WTC11 (cell line): Measurements from ENCODE around the gene SORL1. TPM values are rescaled to one million over a fixed set of nuclear protein-coding genes. Genes with fewer than 3 reads are reported as not detected.

Source experiments
- ATAC-seq: fragments of 200-7000 bp; cut with Tn5 transposase; 2 replicates; pipeline ENCODE4 v1.10.0; 2021; ENCODE audit warnings: mild to moderate bottlenecking, moderate library complexity
- CTCF ChIA-PET: fragments of 300-600 bp; sonication (Branson Sonifier 250); formaldehyde crosslinking; loops from one replicate; lab custom pipeline; 2021; ENCODE audit warnings: antibody characterized with exemption; lab: Charles Lee
- POLR2A ChIA-PET: fragments of 350-600 bp; sonication (Branson Sonifier 250); formaldehyde crosslinking; loops from one replicate; lab custom pipeline; 2021; ENCODE audit warnings: antibody characterized with exemption; lab: Charles Lee
- DNase-seq: peaks from one replicate; pipeline ENCODE4 v3.0.0; 2021; ENCODE audit warnings: low spot score
- H3K27ac Mint-ChIP-seq: 2 replicates; pipeline ENCODE4 v1.8.0; 2021; ENCODE audit warnings: mixed read lengths
- H3K27me3 Mint-ChIP-seq: 2 replicates; pipeline ENCODE4 v1.8.0; 2021; ENCODE audit warnings: low read depth, mild to moderate bottlenecking, moderate library complexity, mixed read lengths
- H3K36me3 Mint-ChIP-seq: 2 replicates; pipeline ENCODE4 v1.8.0; 2021; ENCODE audit warnings: mixed read lengths
- H3K4me1 Mint-ChIP-seq: 2 replicates; pipeline ENCODE4 v1.8.0; 2022; ENCODE audit warnings: mixed read lengths
- H3K4me3 Mint-ChIP-seq: 2 replicates; pipeline ENCODE4 v1.8.0; 2021; ENCODE audit warnings: mild to moderate bottlenecking, moderate library complexity, mixed read lengths
- H3K9me3 Mint-ChIP-seq: 2 replicates; pipeline ENCODE4 v1.8.0; 2021; ENCODE audit warnings: mixed read lengths
- ATF1 ChIP-seq: sonication (generic); formaldehyde crosslinking; IDR thresholded peaks from 2 replicates; pipeline ENCODE4 v1.8.1; 2023; ENCODE audit warnings: mild to moderate bottlenecking, moderate library complexity, missing genetic modification reagents
- CREB1 ChIP-seq: sonication (generic); formaldehyde crosslinking; IDR thresholded peaks from 2 replicates; pipeline ENCODE4 v1.8.0; 2023; ENCODE audit warnings: mild to moderate bottlenecking, missing genetic modification reagents
- CREM ChIP-seq: sonication (generic); formaldehyde crosslinking; IDR thresholded peaks from 2 replicates; pipeline ENCODE4 v1.8.1; 2022; ENCODE audit warnings: mild to moderate bottlenecking, missing genetic modification reagents, moderate library complexity
- E2F1 ChIP-seq: sonication (generic); formaldehyde crosslinking; IDR thresholded peaks from 2 replicates; pipeline ENCODE4 v1.8.0; 2022; ENCODE audit warnings: mild to moderate bottlenecking, missing genetic modification reagents
- ELF4 ChIP-seq: sonication (generic); formaldehyde crosslinking; IDR thresholded peaks from 2 replicates; pipeline ENCODE4 v1.8.1; 2022; ENCODE audit warnings: low read depth, mild to moderate bottlenecking, moderate library complexity, missing genetic modification reagents
- FOXK1 ChIP-seq: sonication (generic); formaldehyde crosslinking; IDR thresholded peaks from 2 replicates; pipeline ENCODE4 v1.8.0; 2022; ENCODE audit warnings: mild to moderate bottlenecking, moderate library complexity, missing genetic modification reagents
- NR1H2 ChIP-seq: sonication (generic); formaldehyde crosslinking; IDR thresholded peaks from 2 replicates; pipeline ENCODE4 v1.9.0; 2021; ENCODE audit warnings: mild to moderate bottlenecking, moderate library complexity, missing genetic modification reagents
- PRRX2 ChIP-seq: fragments of 250-450 bp; sonication (Bioruptor Pico); IDR thresholded peaks from 2 replicates; pipeline ENCODE4 v1.8.0; 2021; ENCODE audit warnings: mild to moderate bottlenecking
- SMAD3 ChIP-seq: sonication (generic); formaldehyde crosslinking; IDR thresholded peaks from 2 replicates; pipeline ENCODE4 v1.8.0; 2022; ENCODE audit warnings: missing genetic modification reagents, mild to moderate bottlenecking, borderline replicate concordance
- SOX15 ChIP-seq: fragments of 250-450 bp; sonication (Bioruptor Pico); IDR thresholded peaks from 2 replicates; pipeline ENCODE4 v1.9.0; 2021; ENCODE audit warnings: mild to moderate bottlenecking
- ZBTB43 ChIP-seq: sonication (generic); formaldehyde crosslinking; IDR thresholded peaks from 2 replicates; pipeline ENCODE4 v1.8.1; 2023; ENCODE audit warnings: mild to moderate bottlenecking, missing genetic modification reagents
- ZNF232 ChIP-seq: sonication (generic); formaldehyde crosslinking; IDR thresholded peaks from 2 replicates; pipeline ENCODE4 v1.8.0; 2022; ENCODE audit warnings: mild to moderate bottlenecking, missing genetic modification reagents
- ZNF281 ChIP-seq: sonication (generic); formaldehyde crosslinking; IDR thresholded peaks from 2 replicates; pipeline ENCODE4 v1.8.0; 2023; ENCODE audit warnings: mild to moderate bottlenecking, missing genetic modification reagents
- ZNF416 ChIP-seq: fragments of 250-450 bp; sonication (Bioruptor Pico); IDR thresholded peaks from 2 replicates; pipeline ENCODE4 v1.9.0; 2021; ENCODE audit warnings: mild to moderate bottlenecking, inconsistent platforms
- total RNA-seq: library from RNA; stranded (reverse); gene quantifications from 3 replicates; pipeline ENCODE4 v1.2.3, GENCODE V29; 2021
- TF ChIP-seq, protein P1 (sequence below): sonication (generic); formaldehyde crosslinking; IDR thresholded peaks from 2 replicates; pipeline ENCODE4 v1.8.1; 2022; ENCODE audit warnings: missing genetic modification reagents, borderline replicate concordance
- TF ChIP-seq, protein P2 (sequence below): sonication (generic); formaldehyde crosslinking; IDR thresholded peaks from 2 replicates; pipeline ENCODE4 v1.8.0; 2023; ENCODE audit warnings: missing genetic modification reagents
- TF ChIP-seq, protein P3 (sequence below): sonication (generic); formaldehyde crosslinking; IDR thresholded peaks from 2 replicates; pipeline ENCODE4 v1.8.0; 2022; ENCODE audit warnings: missing genetic modification reagents

SORL1 gene
- total RNA-seq, 1 experiment from 2014 or later: 87.1 TPM

DNA sequence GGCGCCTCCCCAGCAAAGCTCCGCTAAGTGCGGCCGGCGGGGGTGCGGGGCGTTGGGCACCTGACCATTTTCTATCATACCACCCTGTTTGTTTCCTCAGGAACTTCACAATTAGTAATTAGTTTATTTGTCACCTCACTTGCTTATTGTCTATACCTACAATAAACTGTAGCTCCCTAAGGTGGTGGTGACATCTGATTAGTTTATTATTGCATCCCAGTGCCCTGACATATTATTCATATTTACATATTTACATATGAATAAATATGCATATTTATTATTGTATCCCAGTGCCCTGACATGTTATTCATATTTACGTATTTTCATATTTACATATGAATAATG, 24.7 kb upstream of the SORL1 start:
- ChIA-PET CTCF (interaction anchor here (0.6 to 1.7 kb wide), 12 partner anchors 9 to 674 kb away, joined by 3 to 6 read pairs (median 3); partner anchors contain the start of gene SORL1), POLR2A (no interaction called here)
- TF ChIP-seq, protein P1, sequence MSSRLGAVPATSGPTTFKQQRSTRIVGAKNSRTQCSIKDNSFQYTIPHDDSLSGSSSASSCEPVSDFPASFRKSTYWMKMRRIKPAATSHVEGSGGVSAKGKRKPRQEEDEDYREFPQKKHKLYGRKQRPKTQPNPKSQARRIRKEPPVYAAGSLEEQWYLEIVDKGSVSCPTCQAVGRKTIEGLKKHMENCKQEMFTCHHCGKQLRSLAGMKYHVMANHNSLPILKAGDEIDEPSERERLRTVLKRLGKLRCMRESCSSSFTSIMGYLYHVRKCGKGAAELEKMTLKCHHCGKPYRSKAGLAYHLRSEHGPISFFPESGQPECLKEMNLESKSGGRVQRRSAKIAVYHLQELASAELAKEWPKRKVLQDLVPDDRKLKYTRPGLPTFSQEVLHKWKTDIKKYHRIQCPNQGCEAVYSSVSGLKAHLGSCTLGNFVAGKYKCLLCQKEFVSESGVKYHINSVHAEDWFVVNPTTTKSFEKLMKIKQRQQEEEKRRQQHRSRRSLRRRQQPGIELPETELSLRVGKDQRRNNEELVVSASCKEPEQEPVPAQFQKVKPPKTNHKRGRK: no peak
- TF ChIP-seq, protein P2, sequence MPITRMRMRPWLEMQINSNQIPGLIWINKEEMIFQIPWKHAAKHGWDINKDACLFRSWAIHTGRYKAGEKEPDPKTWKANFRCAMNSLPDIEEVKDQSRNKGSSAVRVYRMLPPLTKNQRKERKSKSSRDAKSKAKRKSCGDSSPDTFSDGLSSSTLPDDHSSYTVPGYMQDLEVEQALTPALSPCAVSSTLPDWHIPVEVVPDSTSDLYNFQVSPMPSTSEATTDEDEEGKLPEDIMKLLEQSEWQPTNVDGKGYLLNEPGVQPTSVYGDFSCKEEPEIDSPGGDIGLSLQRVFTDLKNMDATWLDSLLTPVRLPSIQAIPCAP: no peak
- TF ChIP-seq ZNF281 (CRISPR knock-in tag) (no peak), ELF4 (CRISPR knock-in tag) (no peak)
- Mint-ChIP-seq H3K9me3 (peaks cover 20% of the 10 kb centered on the region), H3K4me3 (no peak overlapping the region), H3K4me1 (peaks cover 14% of the 10 kb centered on the region), H3K27me3 (peaks cover 23% of the 10 kb centered on the region), H3K36me3 (0 out of 2 replicates have a peak, but pooled peaks cover 5% of the 10 kb centered on the region), H3K27ac (no peak overlapping the region)
- DNase-seq (no peak), ATAC-seq (no peak)

GRCh38 chr11:121429556-121429955, 22.6 kb upstream of the SORL1 start:
- ATAC-seq: no peak
- no peak overlapping the region for H3K27ac Mint-ChIP-seq
- no peak for DNase-seq
- 0 out of 2 replicates have a peak, but pooled peaks cover 3% of the 10 kb centered on the region for H3K36me3 Mint-ChIP-seq
- H3K4me3 Mint-ChIP-seq: no peak overlapping the region
- CTCF ChIA-PET: no interaction called here
- peaks cover 23% of the 10 kb centered on the region for H3K27me3 Mint-ChIP-seq
- TF ChIP-seq CREM: no peak
- no peak for TF ChIP-seq PRRX2 (CRISPR knock-in tag)
- no peak for TF ChIP-seq ZNF416 (CRISPR knock-in tag)
- TF ChIP-seq NR1H2: no peak
- TF ChIP-seq SMAD3 (CRISPR knock-in tag): no peak
- TF ChIP-seq, protein P2: no peak
- TF ChIP-seq ATF1 (CRISPR knock-in tag): no peak
- no peak for TF ChIP-seq ZNF232 (CRISPR knock-in tag)
- no peak for TF ChIP-seq ZBTB43 (CRISPR knock-in tag)
- TF ChIP-seq SOX15 (CRISPR knock-in tag): no peak
- TF ChIP-seq CREB1: no peak
- TF ChIP-seq E2F1 (CRISPR knock-in tag): no peak
- TF ChIP-seq FOXK1 (CRISPR knock-in tag): no peak
- TF ChIP-seq, protein P3, sequence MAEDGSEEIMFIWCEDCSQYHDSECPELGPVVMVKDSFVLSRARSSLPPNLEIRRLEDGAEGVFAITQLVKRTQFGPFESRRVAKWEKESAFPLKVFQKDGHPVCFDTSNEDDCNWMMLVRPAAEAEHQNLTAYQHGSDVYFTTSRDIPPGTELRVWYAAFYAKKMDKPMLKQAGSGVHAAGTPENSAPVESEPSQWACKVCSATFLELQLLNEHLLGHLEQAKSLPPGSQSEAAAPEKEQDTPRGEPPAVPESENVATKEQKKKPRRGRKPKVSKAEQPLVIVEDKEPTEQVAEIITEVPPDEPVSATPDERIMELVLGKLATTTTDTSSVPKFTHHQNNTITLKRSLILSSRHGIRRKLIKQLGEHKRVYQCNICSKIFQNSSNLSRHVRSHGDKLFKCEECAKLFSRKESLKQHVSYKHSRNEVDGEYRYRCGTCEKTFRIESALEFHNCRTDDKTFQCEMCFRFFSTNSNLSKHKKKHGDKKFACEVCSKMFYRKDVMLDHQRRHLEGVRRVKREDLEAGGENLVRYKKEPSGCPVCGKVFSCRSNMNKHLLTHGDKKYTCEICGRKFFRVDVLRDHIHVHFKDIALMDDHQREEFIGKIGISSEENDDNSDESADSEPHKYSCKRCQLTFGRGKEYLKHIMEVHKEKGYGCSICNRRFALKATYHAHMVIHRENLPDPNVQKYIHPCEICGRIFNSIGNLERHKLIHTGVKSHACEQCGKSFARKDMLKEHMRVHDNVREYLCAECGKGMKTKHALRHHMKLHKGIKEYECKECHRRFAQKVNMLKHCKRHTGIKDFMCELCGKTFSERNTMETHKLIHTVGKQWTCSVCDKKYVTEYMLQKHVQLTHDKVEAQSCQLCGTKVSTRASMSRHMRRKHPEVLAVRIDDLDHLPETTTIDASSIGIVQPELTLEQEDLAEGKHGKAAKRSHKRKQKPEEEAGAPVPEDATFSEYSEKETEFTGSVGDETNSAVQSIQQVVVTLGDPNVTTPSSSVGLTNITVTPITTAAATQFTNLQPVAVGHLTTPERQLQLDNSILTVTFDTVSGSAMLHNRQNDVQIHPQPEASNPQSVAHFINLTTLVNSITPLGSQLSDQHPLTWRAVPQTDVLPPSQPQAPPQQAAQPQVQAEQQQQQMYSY (CRISPR knock-in tag): no peak
- POLR2A ChIA-PET: interaction anchor here (0.9 kb wide), 1 partner anchor 78 kb away, joined by 3 read pairs; no protein-coding TSS in a partner anchor
- peaks cover 14% of the 10 kb centered on the region for H3K4me1 Mint-ChIP-seq
- peaks cover 11% of the 10 kb centered on the region for H3K9me3 Mint-ChIP-seq
